B cell (primary cell): Measurements from ENCODE around the gene CREB5. TPM values are rescaled to one million over a fixed set of nuclear protein-coding genes. Genes with fewer than 3 reads are reported as not detected.

Experiments
- ATAC-seq: fragments of 200-7000 bp; cut with Tn5 transposase; one replicate; pipeline ENCODE4 v1.10.0; 2021; ENCODE audit warnings: low read depth, mild to moderate bottlenecking, moderate number of reproducible peaks, moderate library complexity
- CTCF ChIA-PET: fragments of 350-600 bp; sonication (Branson Sonifier 250); formaldehyde crosslinking; loops from one replicate; lab custom pipeline; 2021; ENCODE audit warnings: antibody characterized with exemption, inconsistent platforms; lab: Charles Lee
- POLR2A ChIA-PET: fragments of 350-600 bp; sonication (Branson Sonifier 250); formaldehyde crosslinking; loops from one replicate; lab custom pipeline; 2021; ENCODE audit warnings: antibody characterized with exemption; lab: Charles Lee
- DNase-seq: peaks from one replicate; pipeline ENCODE4 v3.0.0; 2013
- H2AFZ ChIP-seq: 2 replicates; pipeline ENCODE4 v1.6.1; 2012; ENCODE audit warnings: mild to moderate bottlenecking, low read depth, low read length; ENCODE audit not compliant: insufficient read depth, poor library complexity, severe bottlenecking
- H3K27ac ChIP-seq, 2 donors: 1 replicate in 1 of 2; 2 replicates in 1 of 2; pipeline ENCODE4 v1.5.1; 2012 to 2013; ENCODE audit warnings: low read length in 2 of 2, mild to moderate bottlenecking in 2 of 2, moderate library complexity in 1 of 2
- H3K27me3 ChIP-seq, 4 experiments: fragments of 200-600 bp in 1 of 4; sonication (generic) in 1 of 4; replicated peaks in 1 of 4; 1 replicate in 2 of 4; 2 replicates in 2 of 4; pipeline versions ENCODE4 v1.6.1 to v1.7.0; 2013 to 2016; ENCODE audit warnings: low read length in 3 of 4, mild to moderate bottlenecking in 2 of 4, mixed read lengths in 1 of 4, moderate library complexity in 1 of 4; ENCODE audit not compliant: insufficient read depth in 4 of 4, control insufficient read depth in 3 of 4; ENCODE audit errors: control extremely low read depth in 1 of 4
- H3K36me3 ChIP-seq, 2 experiments: replicated peaks in 1 of 2; 1 replicate in 1 of 2; 2 replicates in 1 of 2; pipeline versions ENCODE4 v1.6.1 to v1.7.1; 2013; ENCODE audit warnings: low read length in 1 of 2; ENCODE audit not compliant: insufficient read depth in 2 of 2, control insufficient read depth in 1 of 2; ENCODE audit errors: control extremely low read depth in 1 of 2, extremely low read depth in 1 of 2
- H3K4me1 ChIP-seq, 2 donors: fragments of 200-600 bp in 1 of 2; sonication (generic) in 1 of 2; 1 replicate in 1 of 2; 2 replicates in 1 of 2; pipeline versions ENCODE4 v1.5.1 to v1.6.1; 2013 to 2017; ENCODE audit warnings: low read length in 2 of 2; ENCODE audit not compliant: control insufficient read depth in 2 of 2, insufficient read depth in 2 of 2
- H3K4me2 ChIP-seq: replicated peaks from 2 replicates; pipeline ENCODE3; 2012; ENCODE audit warnings: mild to moderate bottlenecking, low read depth, low read length; ENCODE audit not compliant: poor library complexity, severe bottlenecking
- H3K4me3 ChIP-seq, 5 experiments: fragments of 200-600 bp in 1 of 5; sonication (generic) in 1 of 5; 1 replicate in 3 of 5; 2 replicates in 2 of 5; pipeline versions ENCODE4 v1.5.1 to v1.7.0; 2011 to 2016; ENCODE audit warnings: low read length in 4 of 5, mild to moderate bottlenecking in 4 of 5, low read depth in 2 of 5, control low read depth in 1 of 5, moderate library complexity in 1 of 5; ENCODE audit not compliant: insufficient read depth in 1 of 5; ENCODE audit errors: control extremely low read depth in 1 of 5, extremely low read depth in 1 of 5
- H3K79me2 ChIP-seq: fragments of 200-600 bp; sonication (generic); one replicate; pipeline ENCODE4 v1.6.0; 2016; ENCODE audit warnings: low read length; ENCODE audit not compliant: control insufficient read depth, insufficient read depth
- H3K9ac ChIP-seq: fragments of 200-600 bp; sonication (generic); 2 replicates; pipeline ENCODE4 v1.6.1; 2017; ENCODE audit warnings: mild to moderate bottlenecking, low read length, moderate library complexity
- H3K9me3 ChIP-seq, 3 donors: one replicate each; pipeline versions ENCODE4 v1.6.1 to v1.7.1; 2013; ENCODE audit warnings: low read length in 2 of 3; ENCODE audit not compliant: control insufficient read depth in 2 of 3, insufficient read depth in 1 of 3; ENCODE audit errors: control extremely low read depth in 1 of 3
- H4K20me1 ChIP-seq: 2 replicates; pipeline ENCODE4 v1.6.0; 2012; ENCODE audit warnings: mild to moderate bottlenecking, low read length; ENCODE audit not compliant: insufficient read depth, control insufficient read depth, poor library complexity, severe bottlenecking
- H3K27ac Mint-ChIP-seq: one replicate; pipeline ENCODE4 v1.8.0; 2021; ENCODE audit warnings: mixed read lengths
- H3K27me3 Mint-ChIP-seq: one replicate; pipeline ENCODE4 v1.8.0; 2021; ENCODE audit warnings: mixed read lengths
- H3K4me1 Mint-ChIP-seq: one replicate; pipeline ENCODE4 v1.8.0; 2021; ENCODE audit warnings: mixed read lengths
- H3K4me3 Mint-ChIP-seq: one replicate; pipeline ENCODE4 v1.8.0; 2021; ENCODE audit warnings: mixed read lengths
- H3K9me3 Mint-ChIP-seq: one replicate; pipeline ENCODE4 v1.8.0; 2022; ENCODE audit warnings: mixed read lengths; ENCODE audit not compliant: insufficient read depth
- EZH2 ChIP-seq: IDR thresholded peaks from 2 replicates; pipeline ENCODE4 v1.6.1; 2012; ENCODE audit warnings: borderline replicate concordance, low read depth, mild to moderate bottlenecking, moderate library complexity, low read length; ENCODE audit not compliant: insufficient read depth, poor library complexity, severe bottlenecking
- WGBS: methylation state at CpG from one replicate; pipeline ENCODE4 v1.1.5; 2013; ENCODE audit warnings: missing lambda C conversion rate; ENCODE audit not compliant: insufficient coverage; 5-methylcytosine and 5-hydroxymethylcytosine counted together
- intact Hi-C: fragments of 100-400 bp; cut with micrococcal nuclease; formaldehyde crosslinking; loops from one replicate; pipeline ENCODE4 v1.10.0; 2022
- polyA plus RNA-seq: library from polyadenylated mRNA; depleted of rRNA; stranded (reverse); fragments of >200 nt; gene quantifications from 2 replicates; pipeline ENCODE4 v1.2.3, GENCODE V29; 2012
- total RNA-seq, 2 donors: library from RNA; stranded (reverse); fragments of 120-200 nt in 1 of 2; gene quantifications; 1 replicate in 1 of 2; 2 replicates in 1 of 2; pipeline versions ENCODE4 v1.2.3 to v1.2.4, GENCODE V29; 2013 to 2022
- TF ChIP-seq, protein P1 (sequence below): fragments of 200-600 bp; IDR thresholded peaks from one replicate; pipeline ENCODE4 v1.8.0; 2022; ENCODE audit warnings: antibody characterized with exemption, mild to moderate bottlenecking

The CREB5 gene
- total and polyA plus RNA-seq, 2 donors (not counting 1 experiment from before 2014, with no cell fraction given) = 0.05 to 0.95 TPM

DNA sequence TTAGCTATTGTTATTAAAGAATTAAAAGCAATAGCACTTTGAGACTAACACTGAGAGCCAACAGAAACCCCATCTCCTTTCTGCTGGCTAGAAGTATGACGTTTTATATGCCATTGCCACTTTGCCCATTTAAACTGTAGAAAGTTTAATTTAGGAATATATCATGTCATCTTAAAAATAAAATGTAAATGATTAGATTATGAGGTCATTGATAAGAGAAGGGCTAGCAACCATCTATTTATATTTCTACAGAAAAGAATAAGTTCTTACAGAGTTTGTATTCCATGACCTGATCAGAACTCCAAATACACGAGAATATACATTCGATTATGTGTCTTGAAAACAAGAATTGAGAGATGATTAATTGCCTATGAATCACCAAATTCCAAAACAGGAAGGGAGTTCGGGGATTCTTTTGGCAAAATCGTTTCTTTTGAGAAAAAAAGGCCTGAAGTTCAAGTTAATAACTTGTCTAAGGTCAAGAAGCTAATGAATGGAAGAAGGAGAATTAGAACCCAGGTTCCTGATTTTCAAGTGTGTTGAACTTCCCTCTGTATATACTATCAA lies 318.9 kb downstream of the CREB5 start:
- Mint-ChIP-seq H3K4me1 (no peaks in the 10 kb centered on the region), H3K27ac (no peak overlapping the region), H3K4me3 (no peak overlapping the region), H3K27me3 (no peaks in the 10 kb centered on the region), H3K9me3 (no peaks in the 10 kb centered on the region)
- Histone ChIP-seq H3K4me1 (no peaks in the 10 kb centered on the region), H3K4me3 (no peak overlapping the region), H3K27ac (no peak overlapping the region), H3K79me2 (no peaks in the 10 kb centered on the region), H3K4me2 (no peak overlapping the region), H3K27me3 (no peaks in the 10 kb centered on the region), H2AFZ (no peak overlapping the region), H3K9me3 (no peaks in the 10 kb centered on the region), H3K9ac (no peak overlapping the region), H3K36me3 (no peaks in the 10 kb centered on the region), H4K20me1 (no peaks in the 10 kb centered on the region)
- no peak for DNase-seq
- intact Hi-C loops = no loop called here
- POLR2A ChIA-PET = no interaction called here
- no CpG with 5 or more reads among the region's 5 CpGs for WGBS
- no peak for TF ChIP-seq EZH2
- TF ChIP-seq, protein P1, sequence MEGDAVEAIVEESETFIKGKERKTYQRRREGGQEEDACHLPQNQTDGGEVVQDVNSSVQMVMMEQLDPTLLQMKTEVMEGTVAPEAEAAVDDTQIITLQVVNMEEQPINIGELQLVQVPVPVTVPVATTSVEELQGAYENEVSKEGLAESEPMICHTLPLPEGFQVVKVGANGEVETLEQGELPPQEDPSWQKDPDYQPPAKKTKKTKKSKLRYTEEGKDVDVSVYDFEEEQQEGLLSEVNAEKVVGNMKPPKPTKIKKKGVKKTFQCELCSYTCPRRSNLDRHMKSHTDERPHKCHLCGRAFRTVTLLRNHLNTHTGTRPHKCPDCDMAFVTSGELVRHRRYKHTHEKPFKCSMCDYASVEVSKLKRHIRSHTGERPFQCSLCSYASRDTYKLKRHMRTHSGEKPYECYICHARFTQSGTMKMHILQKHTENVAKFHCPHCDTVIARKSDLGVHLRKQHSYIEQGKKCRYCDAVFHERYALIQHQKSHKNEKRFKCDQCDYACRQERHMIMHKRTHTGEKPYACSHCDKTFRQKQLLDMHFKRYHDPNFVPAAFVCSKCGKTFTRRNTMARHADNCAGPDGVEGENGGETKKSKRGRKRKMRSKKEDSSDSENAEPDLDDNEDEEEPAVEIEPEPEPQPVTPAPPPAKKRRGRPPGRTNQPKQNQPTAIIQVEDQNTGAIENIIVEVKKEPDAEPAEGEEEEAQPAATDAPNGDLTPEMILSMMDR = no peak
- CTCF ChIA-PET = no interaction called here
- ATAC-seq = no peak

- TF ChIP-seq, protein P1 = no peak
- no peak for TF ChIP-seq EZH2
- H3K27me3 Mint-ChIP-seq = no peaks in the 10 kb centered on the region
- Histone ChIP-seq H3K79me2 (no peaks in the 10 kb centered on the region), H4K20me1 (no peaks in the 10 kb centered on the region), H3K9me3 (no peaks in the 10 kb centered on the region), H3K27me3 (no peaks in the 10 kb centered on the region), H3K4me3 (no peak overlapping the region), H3K9ac (no peak overlapping the region), H2AFZ (no peak overlapping the region), H3K4me2 (no peak overlapping the region), H3K27ac (no peak overlapping the region), H3K36me3 (no peaks in the 10 kb centered on the region), H3K4me1 (no peaks in the 10 kb centered on the region)
- DNase-seq = no peak
- ChIA-PET CTCF (no interaction called here), POLR2A (interaction anchor here (0.7 kb wide), 1 partner anchor 1443 kb away, joined by 3 read pairs; no protein-coding TSS in a partner anchor)
- no peak for ATAC-seq
- no peak overlapping the region for H3K4me3 Mint-ChIP-seq
- H3K27ac Mint-ChIP-seq = no peak overlapping the region
- no peaks in the 10 kb centered on the region for H3K9me3 Mint-ChIP-seq
- WGBS = 93% methylated on average over 6 of the region's 11 CpGs
- intact Hi-C loops = no loop called here
- no peaks in the 10 kb centered on the region for H3K4me1 Mint-ChIP-seq
These were observed 320.0 kb downstream of the CREB5 start for GRCh38 chr7:28732071-28732869.
